ENCODE data around the gene FBRSL1.

FBRSL1 gene

GRCh38 chr12:132482771-132483170, 7.2 kb upstream of the FBRSL1 start:
- TF ChIP-seq SIN3A (IDR thresholded peaks at IDR 0.05; ENCODE audit: borderline replicate concordance, insufficient read depth, low read length), result no peak

- no peak for TF ChIP-seq FOXP2 (optimal IDR thresholded peaks at IDR 0.05; ENCODE audit: borderline replicate concordance, extremely low read depth, extremely low read length, insufficient read depth)
- TF ChIP-seq REST (IDR thresholded peaks at IDR 0.05; ENCODE audit: insufficient read depth in 1 of 2, low read depth in 2 of 2, low read length in 2 of 2), result no peak
- no peak for TF ChIP-seq POLR2AphosphoS5 (IDR thresholded peaks at IDR 0.05; ENCODE audit: low read depth, low read length)
- TF ChIP-seq SIN3A (IDR thresholded peaks at IDR 0.05; ENCODE audit: borderline replicate concordance, insufficient read depth, low read length), result no peak
- TF ChIP-seq TAF1 (IDR thresholded peaks at IDR 0.05; ENCODE audit: borderline replicate concordance, insufficient read depth, low read length), result no peak
Observed at GRCh38 chr12:132483208-132483607, 6.7 kb upstream of the FBRSL1 start.

- TF ChIP-seq FOXP2 (optimal IDR thresholded peaks at IDR 0.05; ENCODE audit: borderline replicate concordance, extremely low read depth, extremely low read length, insufficient read depth) (no peak), SIN3A (IDR thresholded peaks at IDR 0.05; ENCODE audit: borderline replicate concordance, insufficient read depth, low read length) (no peak), REST (IDR thresholded peaks at IDR 0.05; ENCODE audit: insufficient read depth in 1 of 2, low read depth in 2 of 2, low read length in 2 of 2) (no peak), POLR2AphosphoS5 (IDR thresholded peaks at IDR 0.05; ENCODE audit: low read depth, low read length) (no peak), TAF1 (IDR thresholded peaks at IDR 0.05; ENCODE audit: borderline replicate concordance, insufficient read depth, low read length) (no peak)
Observed at GRCh38 chr12:132483612-132484011, 6.3 kb upstream of the FBRSL1 start.

GRCh38 chr12:132484183-132484890, 5.6 kb upstream of the FBRSL1 start:
- TF ChIP-seq REST (IDR thresholded peaks at IDR 0.05; ENCODE audit: insufficient read depth in 1 of 2, low read depth in 2 of 2, low read length in 2 of 2), result no peak
- TF ChIP-seq POLR2AphosphoS5 (IDR thresholded peaks at IDR 0.05; ENCODE audit: low read depth, low read length), result no peak
- no peak for TF ChIP-seq TAF1 (IDR thresholded peaks at IDR 0.05; ENCODE audit: borderline replicate concordance, insufficient read depth, low read length)
- TF ChIP-seq FOXP2 (optimal IDR thresholded peaks at IDR 0.05; ENCODE audit: borderline replicate concordance, extremely low read depth, extremely low read length, insufficient read depth), result no peak
- no peak for TF ChIP-seq SIN3A (IDR thresholded peaks at IDR 0.05; ENCODE audit: borderline replicate concordance, insufficient read depth, low read length)

- TF ChIP-seq TAF1 (IDR thresholded peaks at IDR 0.05; ENCODE audit: borderline replicate concordance, insufficient read depth, low read length) (no peak), REST (IDR thresholded peaks at IDR 0.05; ENCODE audit: insufficient read depth in 1 of 2, low read depth in 2 of 2, low read length in 2 of 2) (no peak)
Observed at GRCh38 chr12:132484891-132485441, 5.0 kb upstream of the FBRSL1 start.

Measured in PFSK-1 (cell line).